Inferior parietal cortex (tissue), 1 donor: ENCODE measurements around the gene LRP1B.
A peak's percentile ranks its signal among the peaks of the same experiment; 100 is the strongest.

Experiments used
- DNase-seq: peaks from one replicate; pipeline ENCODE4 v3.0.0-alpha.2; 2016; ENCODE audit errors: extremely low spot score

The LRP1B gene

GRCh38 chr2:140843186-140843585, 1287.6 kb downstream of the LRP1B start:
- no peak for DNase-seq

GRCh38 chr2:140842110-140842509, 1288.7 kb downstream of the LRP1B start:
- peak; percentile 11 for DNase-seq

- DNase-seq: no peak
Observed at GRCh38 chr2:140841141-140841540, 1289.7 kb downstream of the LRP1B start.

GRCh38 chr2:140836826-140837225, 1294.0 kb downstream of the LRP1B start:
- DNase-seq: no peak

- DNase-seq: no peak
Observed at GRCh38 chr2:140835079-140835478, 1295.7 kb downstream of the LRP1B start.

GRCh38 chr2:140814141-140814540, 1316.7 kb downstream of the LRP1B start:
- no peak for DNase-seq

- DNase-seq: no peak
Observed at GRCh38 chr2:140808820-140809219, 1322.0 kb downstream of the LRP1B start.

GRCh38 chr2:140808211-140808610, 1322.6 kb downstream of the LRP1B start:
- no peak for DNase-seq

- DNase-seq: no peak
Observed at GRCh38 chr2:140804700-140805260, 1326.0 kb downstream of the LRP1B start.

- DNase-seq: no peak
Observed at GRCh38 chr2:140801311-140801710, 1329.5 kb downstream of the LRP1B start.

GRCh38 chr2:140797718-140798117, 1333.1 kb downstream of the LRP1B start:
- DNase-seq: no peak

- peak; percentile 4 for DNase-seq
Observed at GRCh38 chr2:140791802-140792201, 1339.0 kb downstream of the LRP1B start.

GRCh38 chr2:140786585-140786984, 1344.2 kb downstream of the LRP1B start:
- no peak for DNase-seq

GRCh38 chr2:140775411-140775810, 1355.4 kb downstream of the LRP1B start:
- no peak for DNase-seq

- no peak for DNase-seq
Observed at GRCh38 chr2:140770645-140771044, 1360.2 kb downstream of the LRP1B start.

- no peak for DNase-seq
Observed at GRCh38 chr2:140761807-140762206, 1369.0 kb downstream of the LRP1B start.

GRCh38 chr2:140759426-140760156, 1371.2 kb downstream of the LRP1B start:
- peak; percentile 8 for DNase-seq

GRCh38 chr2:140747665-140748064, 1383.2 kb downstream of the LRP1B start:
- no peak for DNase-seq

GRCh38 chr2:140747090-140747489, 1383.7 kb downstream of the LRP1B start:
- no peak for DNase-seq

- DNase-seq: no peak
Observed at GRCh38 chr2:140744379-140744778, 1386.4 kb downstream of the LRP1B start.

- DNase-seq: no peak
Observed at GRCh38 chr2:140737006-140737405, 1393.8 kb downstream of the LRP1B start.

- DNase-seq: no peak
Observed at GRCh38 chr2:140734992-140735391, 1395.8 kb downstream of the LRP1B start.

- DNase-seq: no peak
Observed at GRCh38 chr2:140718999-140719398, 1411.8 kb downstream of the LRP1B start.

GRCh38 chr2:140717481-140717880, 1413.3 kb downstream of the LRP1B start:
- no peak for DNase-seq
